H9 (cell line): ENCODE results near the gene KRT6A. TPM values are rescaled to one million over a fixed set of nuclear protein-coding genes. Genes with fewer than 3 reads are reported as not detected.
"Not testable (repeated sequence)": the region's sequence is repeated elsewhere in the genome, so short reads cannot be mapped to it uniquely, and the experiment has no call there.

Experiments
- DNase-seq: peaks from one replicate; pipeline ENCODE4 v3.0.0-alpha.2; 2017
- H2AFZ ChIP-seq: one replicate; pipeline ENCODE4 v1.6.1; 2013; ENCODE audit warnings: mild to moderate bottlenecking, low read length, control low read depth, moderate library complexity
- H2AK5ac ChIP-seq: 2 replicates; pipeline ENCODE4 v1.6.1; 2013; ENCODE audit warnings: low read length, control low read depth, mixed read lengths; ENCODE audit not compliant: insufficient read length
- H2BK120ac ChIP-seq: one replicate; pipeline ENCODE4 v1.6.1; 2013; ENCODE audit warnings: low read depth, mild to moderate bottlenecking, low read length, control low read depth, inconsistent platforms; ENCODE audit not compliant: poor library complexity, severe bottlenecking
- H2BK12ac ChIP-seq: 2 replicates; pipeline ENCODE4 v1.6.1; 2013; ENCODE audit warnings: low read length, control low read depth, mixed read lengths, low read depth; ENCODE audit not compliant: insufficient read length
- H2BK15ac ChIP-seq: 2 replicates; pipeline ENCODE4 v1.6.1; 2013; ENCODE audit warnings: low read depth, low read length, control low read depth
- H2BK20ac ChIP-seq: one replicate; pipeline ENCODE4 v1.6.1; 2013; ENCODE audit warnings: low read depth, mild to moderate bottlenecking, low read length, control low read depth, inconsistent platforms; ENCODE audit not compliant: poor library complexity, severe bottlenecking
- H2BK5ac ChIP-seq: 2 replicates; pipeline ENCODE4 v1.6.1; 2013; ENCODE audit warnings: low read length, control low read depth, mixed read lengths; ENCODE audit not compliant: insufficient read length
- H3K14ac ChIP-seq: 2 replicates; pipeline ENCODE4 v1.6.1; 2013; ENCODE audit warnings: low read length, control low read depth; ENCODE audit not compliant: insufficient read depth
- H3K18ac ChIP-seq: 2 replicates; pipeline ENCODE4 v1.6.1; 2013; ENCODE audit warnings: low read depth, mild to moderate bottlenecking, mixed read lengths, low read length, control low read depth; ENCODE audit not compliant: insufficient read length
- H3K23ac ChIP-seq: 2 replicates; pipeline ENCODE4 v1.6.1; 2013; ENCODE audit warnings: low read length, control low read depth, mixed read lengths, low read depth; ENCODE audit not compliant: insufficient read length
- H3K23me2 ChIP-seq: 2 replicates; pipeline ENCODE4 v1.6.1; 2013; ENCODE audit warnings: low read depth, mild to moderate bottlenecking, mixed read lengths, low read length, control low read depth; ENCODE audit not compliant: insufficient read length, poor library complexity, severe bottlenecking
- H3K27ac ChIP-seq: 2 replicates; pipeline ENCODE4 v1.5.1; 2013; ENCODE audit warnings: low read length, control low read depth, mixed read lengths, low read depth; ENCODE audit not compliant: insufficient read length
- H3K27me3 ChIP-seq: 2 replicates; pipeline ENCODE4 v1.6.1; 2013; ENCODE audit warnings: low read length, control low read depth, inconsistent platforms; ENCODE audit not compliant: insufficient read depth
- H3K4ac ChIP-seq: 2 replicates; pipeline ENCODE4 v1.6.1; 2013; ENCODE audit warnings: low read depth, mild to moderate bottlenecking, control low read depth, inconsistent platforms, low read length, moderate library complexity
- H3K4me1 ChIP-seq: 2 replicates; pipeline ENCODE4 v1.6.1; 2013; ENCODE audit warnings: low read length, control low read depth, inconsistent platforms; ENCODE audit not compliant: insufficient read depth
- H3K4me2 ChIP-seq: 2 replicates; pipeline ENCODE4 v1.6.1; 2013; ENCODE audit warnings: low read length, control low read depth, mixed read lengths; ENCODE audit not compliant: insufficient read length, insufficient read depth
- H3K56ac ChIP-seq: 2 replicates; pipeline ENCODE4 v1.6.1; 2013; ENCODE audit warnings: low read depth, mild to moderate bottlenecking, mixed read lengths, low read length, control low read depth; ENCODE audit not compliant: insufficient read length
- H3K79me1 ChIP-seq: 2 replicates; pipeline ENCODE4 v1.6.1; 2013; ENCODE audit warnings: low read depth, mild to moderate bottlenecking, moderate library complexity, low read length, control low read depth, inconsistent platforms; ENCODE audit not compliant: insufficient read depth, poor library complexity, severe bottlenecking
- H3K79me2 ChIP-seq: 2 replicates; pipeline ENCODE4 v1.6.1; 2013; ENCODE audit warnings: low read length, control low read depth, inconsistent platforms; ENCODE audit not compliant: insufficient read depth
- H3K9ac ChIP-seq: 2 replicates; pipeline ENCODE4 v1.6.1; 2013; ENCODE audit warnings: low read length, control low read depth, mixed read lengths; ENCODE audit not compliant: insufficient read length; ENCODE audit errors: extremely low read depth
- H3K9me3 ChIP-seq: one replicate; pipeline ENCODE4 v1.6.1; 2013; ENCODE audit warnings: low read depth, low read length, inconsistent platforms; ENCODE audit not compliant: control insufficient read depth
- H3T11ph ChIP-seq: one replicate; pipeline ENCODE4 v1.6.1; 2013; ENCODE audit warnings: mild to moderate bottlenecking, low read length, control low read depth, inconsistent platforms
- H4K20me1 ChIP-seq: one replicate; pipeline ENCODE4 v1.6.1; 2013; ENCODE audit not compliant: control insufficient read depth, insufficient read length, insufficient read depth
- H4K5ac ChIP-seq: 2 replicates; pipeline ENCODE4 v1.6.1; 2013; ENCODE audit warnings: low read depth, mild to moderate bottlenecking, mixed read lengths, low read length, control low read depth; ENCODE audit not compliant: insufficient read length
- H4K8ac ChIP-seq: replicated peaks from 2 replicates; pipeline ENCODE4 v1.6.1; 2013; ENCODE audit warnings: low read length, control low read depth, mixed read lengths, low read depth; ENCODE audit not compliant: insufficient read length
- H4K91ac ChIP-seq: 2 replicates; pipeline ENCODE4 v1.6.1; 2013; ENCODE audit warnings: low read depth, mild to moderate bottlenecking, moderate library complexity, mixed read lengths, low read length, control low read depth; ENCODE audit not compliant: insufficient read length
- H3K27ac Mint-ChIP-seq, 3 experiments: 2 replicates in 2 of 3; 3 replicates in 1 of 3; pipeline ENCODE4 v1.8.0; 2020 to 2021; ENCODE audit warnings: mixed read lengths in 3 of 3, mild to moderate bottlenecking in 1 of 3, moderate library complexity in 1 of 3
- H3K27me3 Mint-ChIP-seq: 2 replicates; pipeline ENCODE4 v1.8.0; 2021; ENCODE audit warnings: low read depth, mild to moderate bottlenecking, moderate library complexity, mixed read lengths
- H3K36me3 Mint-ChIP-seq, 3 experiments: 2 replicates in 2 of 3; 3 replicates in 1 of 3; pipeline ENCODE4 v1.8.0; 2020 to 2021; ENCODE audit warnings: low read depth in 3 of 3, mixed read lengths in 3 of 3; ENCODE audit not compliant: insufficient read depth in 1 of 3
- H3K4me1 Mint-ChIP-seq, 2 experiments: 2 replicates each; pipeline ENCODE4 v1.8.0; 2020; ENCODE audit warnings: mixed read lengths in 2 of 2
- H3K4me3 Mint-ChIP-seq, 2 experiments: 2 replicates in 1 of 2; 3 replicates in 1 of 2; pipeline ENCODE4 v1.8.0; 2020 to 2021; ENCODE audit warnings: mild to moderate bottlenecking in 2 of 2, mixed read lengths in 2 of 2, moderate library complexity in 1 of 2
- H3K9me3 Mint-ChIP-seq, 2 experiments: 2 replicates in 1 of 2; 3 replicates in 1 of 2; pipeline ENCODE4 v1.8.0; 2020; ENCODE audit warnings: mild to moderate bottlenecking in 2 of 2, mixed read lengths in 2 of 2, moderate library complexity in 1 of 2
- CTCF ChIP-seq: fragments of 200-600 bp; sonication (generic); conservative IDR thresholded peaks from 3 replicates; pipeline ENCODE4 v1.8.0; 2021; ENCODE audit warnings: antibody characterized with exemption, mild to moderate bottlenecking
- WGBS: extraction: QIAGEN DNeasy Blood & Tissue Kit; methylation state at CpG from one replicate; pipeline ENCODE4 v1.1.7; 2013; ENCODE audit warnings: missing lambda C conversion rate, low lambda C conversion rate, mixed read lengths; ENCODE audit not compliant: insufficient read length; ENCODE audit errors: extremely low coverage; 5-methylcytosine and 5-hydroxymethylcytosine counted together
- total RNA-seq: library from RNA; stranded (reverse); gene quantifications from 2 replicates; pipeline ENCODE4 v1.2.1, GENCODE V29; 2021

Gene KRT6A
- total RNA-seq, 1 experiment from 2014 or later, result not detected

GRCh38 chr12:52494100-52494499, 1.0 kb upstream of the KRT6A start:
- Histone ChIP-seq H3K14ac (no peak overlapping the region), H3K4ac (no peak overlapping the region), H3T11ph (no peak overlapping the region), H3K56ac (no peak overlapping the region), H2BK15ac (no peak overlapping the region), H3K4me2 (no peak overlapping the region), H3K79me1 (no peaks in the 10 kb centered on the region), H2BK12ac (no peak overlapping the region), H3K9me3 (no peaks in the 10 kb centered on the region), H2BK120ac (no peak overlapping the region), H3K18ac (no peak overlapping the region), H4K5ac (no peak overlapping the region), H3K79me2 (no peaks in the 10 kb centered on the region), H3K27ac (no peak overlapping the region), H3K27me3 (no peaks in the 10 kb centered on the region), H4K8ac (no peak overlapping the region), H3K9ac (no peak overlapping the region), H4K20me1 (no peaks in the 10 kb centered on the region), H3K4me1 (peaks cover 6% of the 10 kb centered on the region; the same call in 1 of the 2 replicates), H3K23me2 (no peaks in the 10 kb centered on the region), H4K91ac (no peak overlapping the region), H2AFZ (no peak overlapping the region), H2AK5ac (no peak overlapping the region), H2BK5ac (no peak overlapping the region), H3K23ac (no peak overlapping the region), H2BK20ac (no peak overlapping the region)
- DNase-seq, result no peak
- no CpG with 5 or more reads among the region's 1 CpG for WGBS
- H3K27ac Mint-ChIP-seq, result no peak overlapping the region
- H3K4me1 Mint-ChIP-seq, result peaks cover 28 to 34% of the 10 kb centered on the region in 2 experiments
- H3K9me3 Mint-ChIP-seq, result peaks cover 3 to 8% of the 10 kb centered on the region in 2 experiments; a peak in 4 of 5 replicates
- no peaks in the 10 kb centered on the region; a peak in 2 of 7 replicates for H3K36me3 Mint-ChIP-seq
- H3K27me3 Mint-ChIP-seq, result peaks cover 29% of the 10 kb centered on the region
- no peak for TF ChIP-seq CTCF
- no peak overlapping the region for H3K4me3 Mint-ChIP-seq

- H3K27me3 Mint-ChIP-seq, result peaks cover 29% of the 10 kb centered on the region
- H4K20me1 ChIP-seq, H2BK15ac ChIP-seq, H3K23ac ChIP-seq, H3K79me1 ChIP-seq, H2AFZ ChIP-seq, H2BK20ac ChIP-seq, H3K18ac ChIP-seq, H2AK5ac ChIP-seq, H3K4me2 ChIP-seq, DNase-seq, H3K9ac ChIP-seq, H3K14ac ChIP-seq, H3K56ac ChIP-seq, H2BK120ac ChIP-seq, H4K5ac ChIP-seq, H3K9me3 ChIP-seq, H3K27me3 ChIP-seq, H3T11ph ChIP-seq, H2BK5ac ChIP-seq, H3K36me3 Mint-ChIP-seq, H4K8ac ChIP-seq, H4K91ac ChIP-seq, H3K4ac ChIP-seq, H3K79me2 ChIP-seq, H3K4me3 Mint-ChIP-seq, H3K23me2 ChIP-seq, H3K4me1 ChIP-seq, H2BK12ac ChIP-seq, H3K27ac ChIP-seq: not testable (repeated sequence)
- H3K27ac Mint-ChIP-seq, result peak overlapping the region in 1 of 3 experiments; percentile 65; a peak in 1 of 7 replicates
- H3K4me1 Mint-ChIP-seq, result peaks cover 27 to 30% of the 10 kb centered on the region in 2 experiments
- no CpG with 5 or more reads among the region's 6 CpGs for WGBS
- peaks cover 2 to 11% of the 10 kb centered on the region in 2 experiments for H3K9me3 Mint-ChIP-seq
Measured at GRCh38 chr12:52492405-52492804, 652 bp downstream of the KRT6A start.
